Panc1 (cell line): ENCODE data around the gene MBOAT1. TPM values are rescaled to one million over a fixed set of nuclear protein-coding genes. Genes with fewer than 3 reads are reported as not detected.

Source experiments
- ATAC-seq: fragments of 200-7000 bp; cut with Tn5 transposase; 2 replicates; pipeline ENCODE4 v1.9.1; 2020; ENCODE audit warnings: mild to moderate bottlenecking, moderate library complexity
- BruUV-seq: library from RNA; stranded (reverse); fragments of 400-500 nt; replicated peaks from 2 replicates; lab custom pipeline; 2021; lab: Mats Ljungman, UMichigan
- CTCF ChIA-PET: fragments of 300-600 bp; sonication (Branson Sonifier 250); formaldehyde crosslinking; loops from one replicate; lab custom pipeline; 2022; ENCODE audit warnings: antibody characterized with exemption; lab: Charles Lee
- POLR2A ChIA-PET: fragments of 300-600 bp; sonication (Branson Sonifier 250); formaldehyde crosslinking; loops from one replicate; lab custom pipeline; 2022; ENCODE audit warnings: antibody characterized with exemption; lab: Charles Lee
- DNase-seq: peaks from one replicate; pipeline ENCODE4 v3.0.0-alpha.2; 2010; ENCODE audit warnings: low read depth, low spot score
- H3K27ac ChIP-seq: 2 replicates; pipeline ENCODE4 v1.5.1; 2011; ENCODE audit warnings: mild to moderate bottlenecking, low read length, inconsistent platforms
- H3K27me3 ChIP-seq: fragments of 200-500 bp; sonication (Bioruptor generic); 2 replicates; pipeline ENCODE4 v1.6.0; 2014; ENCODE audit warnings: low read length, inconsistent platforms; ENCODE audit not compliant: control insufficient read depth, insufficient read depth
- H3K36me3 ChIP-seq: fragments of 200-500 bp; sonication (Bioruptor generic); 2 replicates; pipeline ENCODE4 v1.5.1; 2014; ENCODE audit warnings: inconsistent platforms, mild to moderate bottlenecking, low read length, moderate library complexity; ENCODE audit not compliant: control insufficient read depth, insufficient read depth
- H3K4me1 ChIP-seq: 2 replicates; pipeline ENCODE4 v1.5.1; 2011; ENCODE audit warnings: inconsistent platforms, mild to moderate bottlenecking, low read length, moderate library complexity; ENCODE audit not compliant: control insufficient read depth, insufficient read depth
- H3K4me3 ChIP-seq, 2 experiments: 2 replicates each; pipeline ENCODE4 v1.5.1; 2011 to 2012; ENCODE audit warnings: low read depth in 2 of 2, low read length in 2 of 2, mild to moderate bottlenecking in 2 of 2, inconsistent platforms in 1 of 2, moderate library complexity in 1 of 2
- H3K9me3 ChIP-seq: fragments of 200-500 bp; sonication (Bioruptor generic); 2 replicates; pipeline ENCODE4 v1.5.1; 2014; ENCODE audit warnings: low read depth, mild to moderate bottlenecking, inconsistent platforms, low read length, moderate library complexity; ENCODE audit not compliant: control insufficient read depth, insufficient read depth
- POLR2AphosphoS5 ChIP-seq: IDR thresholded peaks from 2 replicates; pipeline ENCODE4 v1.6.1; 2012; ENCODE audit warnings: mild to moderate bottlenecking, low read depth, low read length, moderate library complexity
- SIN3A ChIP-seq: IDR thresholded peaks from 2 replicates; pipeline ENCODE4 v1.6.1; 2012; ENCODE audit warnings: low read depth, mild to moderate bottlenecking, low read length, moderate library complexity, borderline replicate concordance; ENCODE audit not compliant: insufficient read depth
- TCF7L2 ChIP-seq: IDR thresholded peaks from 2 replicates; pipeline ENCODE4 v1.6.1; 2011; ENCODE audit warnings: mild to moderate bottlenecking, low read depth, low read length, inconsistent platforms
- in situ Hi-C: cut with HindIII; loops from 2 replicates; pipeline ENCODE4 v1.10.0; 2016; ENCODE audit warnings: low sequenced_read_pairs, low pct_unique_long_range_greater_than_20kb
- intact Hi-C: fragments of 100-400 bp; cut with micrococcal nuclease; formaldehyde crosslinking; loops from one replicate; pipeline ENCODE4 v1.10.0; 2022; ENCODE audit not compliant: unreplicated experiment
- total RNA-seq: library from RNA; stranded (reverse); gene quantifications from one replicate; pipeline ENCODE4 v1.2.1, GENCODE V29; 2021; ENCODE audit not compliant: unreplicated experiment
- TF ChIP-seq, protein P1 (sequence below): fragments of 450-650 bp; IDR thresholded peaks from 2 replicates; pipeline ENCODE4 v1.5.1; 2017; ENCODE audit warnings: mild to moderate bottlenecking
- TF ChIP-seq, protein P2 (sequence below), 2 experiments: IDR thresholded peaks; 2 replicates each; pipeline ENCODE4 v1.6.1; 2011 to 2012; ENCODE audit warnings: low read depth in 2 of 2, control low read depth in 1 of 2, low read length in 1 of 2, mild to moderate bottlenecking in 1 of 2, moderate library complexity in 1 of 2; ENCODE audit not compliant: insufficient read depth in 1 of 2

The MBOAT1 gene
- total RNA-seq, 1 experiment from 2014 or later = 15.1 TPM

- no peak for ATAC-seq
- in situ Hi-C loops = no loop called here
- ChIA-PET POLR2A (no interaction called here), CTCF (interaction anchor here (0.6 kb wide), 1 partner anchor 121 kb away, joined by 3 read pairs; no protein-coding TSS in a partner anchor)
- DNase-seq = no peak
- Histone ChIP-seq H3K27ac (no peak overlapping the region), H3K27me3 (no peaks in the 10 kb centered on the region), H3K4me1 (no peaks in the 10 kb centered on the region), H3K4me3 (no peak overlapping the region), H3K9me3 (no peaks in the 10 kb centered on the region), H3K36me3 (no peaks in the 10 kb centered on the region)
- BruUV-seq = no TSS peak
- TF ChIP-seq, protein P1, sequence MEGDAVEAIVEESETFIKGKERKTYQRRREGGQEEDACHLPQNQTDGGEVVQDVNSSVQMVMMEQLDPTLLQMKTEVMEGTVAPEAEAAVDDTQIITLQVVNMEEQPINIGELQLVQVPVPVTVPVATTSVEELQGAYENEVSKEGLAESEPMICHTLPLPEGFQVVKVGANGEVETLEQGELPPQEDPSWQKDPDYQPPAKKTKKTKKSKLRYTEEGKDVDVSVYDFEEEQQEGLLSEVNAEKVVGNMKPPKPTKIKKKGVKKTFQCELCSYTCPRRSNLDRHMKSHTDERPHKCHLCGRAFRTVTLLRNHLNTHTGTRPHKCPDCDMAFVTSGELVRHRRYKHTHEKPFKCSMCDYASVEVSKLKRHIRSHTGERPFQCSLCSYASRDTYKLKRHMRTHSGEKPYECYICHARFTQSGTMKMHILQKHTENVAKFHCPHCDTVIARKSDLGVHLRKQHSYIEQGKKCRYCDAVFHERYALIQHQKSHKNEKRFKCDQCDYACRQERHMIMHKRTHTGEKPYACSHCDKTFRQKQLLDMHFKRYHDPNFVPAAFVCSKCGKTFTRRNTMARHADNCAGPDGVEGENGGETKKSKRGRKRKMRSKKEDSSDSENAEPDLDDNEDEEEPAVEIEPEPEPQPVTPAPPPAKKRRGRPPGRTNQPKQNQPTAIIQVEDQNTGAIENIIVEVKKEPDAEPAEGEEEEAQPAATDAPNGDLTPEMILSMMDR = no peak
- TF ChIP-seq POLR2AphosphoS5 (no peak), SIN3A (no peak), TCF7L2 (no peak)
- TF ChIP-seq, protein P2, sequence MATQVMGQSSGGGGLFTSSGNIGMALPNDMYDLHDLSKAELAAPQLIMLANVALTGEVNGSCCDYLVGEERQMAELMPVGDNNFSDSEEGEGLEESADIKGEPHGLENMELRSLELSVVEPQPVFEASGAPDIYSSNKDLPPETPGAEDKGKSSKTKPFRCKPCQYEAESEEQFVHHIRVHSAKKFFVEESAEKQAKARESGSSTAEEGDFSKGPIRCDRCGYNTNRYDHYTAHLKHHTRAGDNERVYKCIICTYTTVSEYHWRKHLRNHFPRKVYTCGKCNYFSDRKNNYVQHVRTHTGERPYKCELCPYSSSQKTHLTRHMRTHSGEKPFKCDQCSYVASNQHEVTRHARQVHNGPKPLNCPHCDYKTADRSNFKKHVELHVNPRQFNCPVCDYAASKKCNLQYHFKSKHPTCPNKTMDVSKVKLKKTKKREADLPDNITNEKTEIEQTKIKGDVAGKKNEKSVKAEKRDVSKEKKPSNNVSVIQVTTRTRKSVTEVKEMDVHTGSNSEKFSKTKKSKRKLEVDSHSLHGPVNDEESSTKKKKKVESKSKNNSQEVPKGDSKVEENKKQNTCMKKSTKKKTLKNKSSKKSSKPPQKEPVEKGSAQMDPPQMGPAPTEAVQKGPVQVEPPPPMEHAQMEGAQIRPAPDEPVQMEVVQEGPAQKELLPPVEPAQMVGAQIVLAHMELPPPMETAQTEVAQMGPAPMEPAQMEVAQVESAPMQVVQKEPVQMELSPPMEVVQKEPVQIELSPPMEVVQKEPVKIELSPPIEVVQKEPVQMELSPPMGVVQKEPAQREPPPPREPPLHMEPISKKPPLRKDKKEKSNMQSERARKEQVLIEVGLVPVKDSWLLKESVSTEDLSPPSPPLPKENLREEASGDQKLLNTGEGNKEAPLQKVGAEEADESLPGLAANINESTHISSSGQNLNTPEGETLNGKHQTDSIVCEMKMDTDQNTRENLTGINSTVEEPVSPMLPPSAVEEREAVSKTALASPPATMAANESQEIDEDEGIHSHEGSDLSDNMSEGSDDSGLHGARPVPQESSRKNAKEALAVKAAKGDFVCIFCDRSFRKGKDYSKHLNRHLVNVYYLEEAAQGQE (IDR thresholded peaks at IDR 0.05; ENCODE audit: insufficient read depth in 1 of 2, low read depth in 2 of 2, low read length in 1 of 2) = no peak
- intact Hi-C loops = no loop called here
Measured at GRCh38 chr6:20237677-20238460, 25.6 kb upstream of the MBOAT1 start.

GRCh38 chr6:20236909-20237600 lies 24.8 kb upstream of the MBOAT1 start:
- in situ Hi-C loops = no loop called here
- Histone ChIP-seq H3K4me3 (no peak overlapping the region), H3K27me3 (no peaks in the 10 kb centered on the region), H3K9me3 (no peaks in the 10 kb centered on the region), H3K36me3 (no peaks in the 10 kb centered on the region), H3K4me1 (no peaks in the 10 kb centered on the region), H3K27ac (no peak overlapping the region)
- DNase-seq (no peak), ATAC-seq (no peak)
- CTCF ChIA-PET = interaction anchor here (0.6 kb wide), 1 partner anchor 120 kb away, joined by 3 read pairs; no protein-coding TSS in a partner anchor
- BruUV-seq = no TSS peak
- POLR2A ChIA-PET = interaction anchor here (0.9 kb wide), 1 partner anchor 24 kb away, joined by 3 read pairs; no protein-coding TSS in a partner anchor
- intact Hi-C loops = no loop called here
- TF ChIP-seq, protein P2 (IDR thresholded peaks at IDR 0.05; ENCODE audit: insufficient read depth in 1 of 2, low read depth in 2 of 2, low read length in 1 of 2) = no peak
- TF ChIP-seq, protein P1 = no peak
- TF ChIP-seq TCF7L2 (no peak), SIN3A (no peak), POLR2AphosphoS5 (no peak)
